Liver (tissue), 9 donors: Measurements from ENCODE around the gene U2AF2. TPM values are rescaled to one million over a fixed set of nuclear protein-coding genes. Genes with fewer than 3 reads are reported as not detected.

ENCODE experiments used
- DNase-seq: peaks from one replicate; pipeline ENCODE4 v3.0.0-alpha.2; 2017; ENCODE audit warnings: low spot score
- H3K27ac ChIP-seq, 2 donors: one replicate each; pipeline ENCODE4 v1.7.0; 2013; ENCODE audit warnings: inconsistent platforms in 2 of 2, low read length in 2 of 2, control low read depth in 1 of 2, low read depth in 1 of 2, mild to moderate bottlenecking in 1 of 2
- H3K27me3 ChIP-seq, 4 donors: one replicate each; pipeline versions ENCODE4 v1.6.1 to v1.7.0; 2013; ENCODE audit warnings: low read length in 3 of 4, inconsistent platforms in 1 of 4, mild to moderate bottlenecking in 1 of 4, moderate library complexity in 1 of 4; ENCODE audit not compliant: control insufficient read depth in 4 of 4, insufficient read depth in 4 of 4
- H3K36me3 ChIP-seq, 4 donors: one replicate each; pipeline versions ENCODE4 v1.6.1 to v1.7.0; 2013; ENCODE audit warnings: low read length in 3 of 4, mild to moderate bottlenecking in 3 of 4, low read depth in 1 of 4, moderate library complexity in 1 of 4; ENCODE audit not compliant: control insufficient read depth in 4 of 4, insufficient read depth in 3 of 4
- H3K4me1 ChIP-seq, 4 donors: one replicate each; pipeline versions ENCODE4 v1.6.1 to v1.7.0; 2013; ENCODE audit warnings: low read length in 3 of 4, mild to moderate bottlenecking in 3 of 4, moderate library complexity in 1 of 4; ENCODE audit not compliant: control insufficient read depth in 4 of 4, insufficient read depth in 4 of 4
- H3K4me3 ChIP-seq, 3 donors: one replicate each; pipeline versions ENCODE4 v1.6.1 to v1.7.0; 2013; ENCODE audit warnings: low read length in 3 of 3, control low read depth in 1 of 3, low read depth in 1 of 3, mild to moderate bottlenecking in 1 of 3
- H3K9ac ChIP-seq, 2 donors: one replicate each; pipeline ENCODE4 v1.7.0; 2013; ENCODE audit warnings: low read length in 2 of 2, mild to moderate bottlenecking in 2 of 2, moderate library complexity in 2 of 2, control low read depth in 1 of 2, low read depth in 1 of 2
- H3K9me3 ChIP-seq, 4 donors: one replicate each; pipeline versions ENCODE4 v1.6.1 to v1.7.0; 2013; ENCODE audit warnings: low read length in 3 of 4; ENCODE audit not compliant: control insufficient read depth in 4 of 4
- CTCF ChIP-seq: fragments of 150-350 bp; IDR thresholded peaks from 2 replicates; pipeline ENCODE4 v1.5.1; 2017; ENCODE audit warnings: improper control_type of control experiment, low read depth, low read length; ENCODE audit not compliant: missing input control
- EGR1 ChIP-seq, 2 donors: IDR thresholded peaks; 2 replicates each; pipeline ENCODE4 v1.6.1; 2016 to 2018; ENCODE audit warnings: antibody characterized with exemption in 2 of 2, low read depth in 2 of 2
- FOXA1 ChIP-seq: IDR thresholded peaks from 2 replicates; pipeline ENCODE4 v1.6.1; 2016; ENCODE audit warnings: antibody characterized with exemption
- FOXA2 ChIP-seq: IDR thresholded peaks from 2 replicates; pipeline ENCODE4 v1.6.1; 2016; ENCODE audit warnings: antibody characterized with exemption
- GABPA ChIP-seq, 2 donors: IDR thresholded peaks in 1 of 2; conservative IDR thresholded peaks in 1 of 2; 2 replicates each; pipeline ENCODE4 v1.6.1; 2016; ENCODE audit warnings: antibody characterized with exemption in 2 of 2, mild to moderate bottlenecking in 1 of 2, moderate library complexity in 1 of 2
- HNF4A ChIP-seq, 2 donors: conservative IDR thresholded peaks; 2 replicates each; pipeline ENCODE4 v1.6.1; 2016; ENCODE audit warnings: antibody characterized with exemption in 2 of 2, mild to moderate bottlenecking in 2 of 2
- HNF4G ChIP-seq: IDR thresholded peaks from 2 replicates; pipeline ENCODE4 v1.6.1; 2016; ENCODE audit warnings: antibody characterized with exemption
- JUND ChIP-seq, 2 donors: IDR thresholded peaks; 2 replicates each; pipeline ENCODE4 v1.6.1; 2016; ENCODE audit warnings: antibody characterized with exemption in 2 of 2
- RAD21 ChIP-seq, 2 donors: IDR thresholded peaks; 2 replicates each; pipeline ENCODE4 v1.6.1; 2016; ENCODE audit warnings: antibody characterized with exemption in 2 of 2, mild to moderate bottlenecking in 2 of 2
- RXRA ChIP-seq, 2 donors: IDR thresholded peaks; 2 replicates each; pipeline ENCODE4 v1.6.1; 2017 to 2018; ENCODE audit warnings: antibody characterized with exemption in 2 of 2, mild to moderate bottlenecking in 1 of 2
- SP1 ChIP-seq: IDR thresholded peaks from 2 replicates; pipeline ENCODE4 v1.6.1; 2018; ENCODE audit warnings: antibody characterized with exemption, mild to moderate bottlenecking
- TAF1 ChIP-seq: conservative IDR thresholded peaks from 2 replicates; pipeline ENCODE4 v1.6.1; 2016; ENCODE audit warnings: antibody characterized with exemption, mild to moderate bottlenecking
- YY1 ChIP-seq: IDR thresholded peaks from 2 replicates; pipeline ENCODE4 v1.6.1; 2016; ENCODE audit warnings: antibody characterized with exemption, mild to moderate bottlenecking
- ZBTB33 ChIP-seq: IDR thresholded peaks from 2 replicates; pipeline ENCODE4 v1.6.1; 2016; ENCODE audit warnings: antibody characterized with exemption
- WGBS: extraction: QIAGEN DNeasy Blood & Tissue Kit; methylation state at CpG from one replicate; pipeline ENCODE4 v1.1.7; 2013; 5-methylcytosine and 5-hydroxymethylcytosine counted together
- polyA plus RNA-seq, 2 donors: library from polyadenylated mRNA; stranded (reverse) in 1 of 2; unstranded in 1 of 2; fragments of 200-250 nt in 1 of 2; fragments of >200 nt in 1 of 2; fragmentation: Nextera tagmentation in 1 of 2; extraction: Ambion mirVana in 1 of 2; gene quantifications; one replicate each; pipeline versions ENCODE4 v1.2.1 to v1.2.3, GENCODE V29; 2013 to 2015
- total RNA-seq, 2 donors: library from RNA; depleted of rRNA; stranded (reverse); fragments of >200 nt; gene quantifications; one replicate each; pipeline ENCODE4 v1.2.3, GENCODE V29; 2014
- TF ChIP-seq, protein P1 (sequence below): IDR thresholded peaks from 2 replicates; pipeline ENCODE4 v1.6.1; 2016; ENCODE audit warnings: antibody characterized with exemption
- TF ChIP-seq, protein P2 (sequence below): IDR thresholded peaks from 2 replicates; pipeline ENCODE4 v1.6.1; 2016; ENCODE audit warnings: antibody characterized with exemption, mild to moderate bottlenecking
- TF ChIP-seq, protein P3 (sequence below): IDR thresholded peaks from 2 replicates; pipeline ENCODE4 v1.6.1; 2016; ENCODE audit warnings: antibody characterized with exemption
- donor health status: healthy.
- donor health status: healthy.
- donor health status: healthy.
- donor health status: healthy.
- donor health status: healthy.

U2AF2 gene
- total and polyA plus RNA-seq, 4 donors = 8.6 to 66.6 (median 51.2) TPM

DNA sequence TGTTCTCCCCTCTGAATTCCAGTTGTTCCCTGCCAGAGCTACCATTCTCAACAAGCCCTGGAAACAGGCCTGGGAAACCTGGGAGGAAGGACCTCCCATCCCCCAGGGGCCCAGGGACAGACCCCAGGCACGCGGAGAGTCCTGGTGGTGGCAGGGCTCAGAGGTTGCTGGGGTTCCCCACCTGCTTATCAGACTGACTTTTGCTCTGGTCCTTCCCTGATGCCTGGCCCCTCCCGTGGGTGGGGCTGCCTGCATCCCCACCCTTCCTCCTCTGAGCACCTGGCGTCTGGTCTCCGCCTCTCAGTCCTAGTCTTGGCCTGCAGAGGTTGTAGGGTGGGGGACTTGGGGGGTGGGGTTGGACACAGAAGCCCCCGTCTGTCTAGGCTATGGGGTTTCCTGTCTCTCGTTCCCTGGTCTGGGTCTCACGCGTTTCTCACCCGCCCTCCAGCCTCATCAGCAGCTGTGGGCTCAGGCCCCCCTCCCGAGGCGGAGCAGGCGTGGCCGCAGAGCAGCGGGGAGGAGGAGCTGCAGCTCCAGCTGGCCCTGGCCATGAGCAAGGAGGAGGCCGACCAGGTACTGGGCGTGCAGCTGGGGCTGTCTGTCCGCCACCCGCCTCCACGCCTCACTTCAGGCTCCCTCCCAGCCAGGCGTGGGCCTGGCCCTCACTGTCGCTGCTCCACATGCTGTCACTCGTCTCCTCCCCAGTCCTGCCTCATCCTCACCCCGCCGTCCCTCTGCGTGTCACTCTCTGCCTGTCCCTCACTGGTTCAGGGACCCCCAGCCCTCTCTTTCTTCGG, 33.8 kb downstream of the U2AF2 start:
- no peak for DNase-seq
- H3K4me1 ChIP-seq = peaks cover 1 to 29% (median 21%) of the 10 kb centered on the region in 4 donors
- H3K4me3 ChIP-seq = no peak overlapping the region
- TF ChIP-seq FOXA2 = no peak
- no peak for TF ChIP-seq EGR1 (IDR thresholded peaks at IDR 0.05; ENCODE audit: low read depth in 2 of 2)
- TF ChIP-seq, protein P1, sequence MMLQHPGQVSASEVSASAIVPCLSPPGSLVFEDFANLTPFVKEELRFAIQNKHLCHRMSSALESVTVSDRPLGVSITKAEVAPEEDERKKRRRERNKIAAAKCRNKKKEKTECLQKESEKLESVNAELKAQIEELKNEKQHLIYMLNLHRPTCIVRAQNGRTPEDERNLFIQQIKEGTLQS = no peak
- no peak for TF ChIP-seq SP1
- no peak for TF ChIP-seq HNF4A (conservative IDR thresholded peaks at IDR 0.05)
- TF ChIP-seq, protein P2, sequence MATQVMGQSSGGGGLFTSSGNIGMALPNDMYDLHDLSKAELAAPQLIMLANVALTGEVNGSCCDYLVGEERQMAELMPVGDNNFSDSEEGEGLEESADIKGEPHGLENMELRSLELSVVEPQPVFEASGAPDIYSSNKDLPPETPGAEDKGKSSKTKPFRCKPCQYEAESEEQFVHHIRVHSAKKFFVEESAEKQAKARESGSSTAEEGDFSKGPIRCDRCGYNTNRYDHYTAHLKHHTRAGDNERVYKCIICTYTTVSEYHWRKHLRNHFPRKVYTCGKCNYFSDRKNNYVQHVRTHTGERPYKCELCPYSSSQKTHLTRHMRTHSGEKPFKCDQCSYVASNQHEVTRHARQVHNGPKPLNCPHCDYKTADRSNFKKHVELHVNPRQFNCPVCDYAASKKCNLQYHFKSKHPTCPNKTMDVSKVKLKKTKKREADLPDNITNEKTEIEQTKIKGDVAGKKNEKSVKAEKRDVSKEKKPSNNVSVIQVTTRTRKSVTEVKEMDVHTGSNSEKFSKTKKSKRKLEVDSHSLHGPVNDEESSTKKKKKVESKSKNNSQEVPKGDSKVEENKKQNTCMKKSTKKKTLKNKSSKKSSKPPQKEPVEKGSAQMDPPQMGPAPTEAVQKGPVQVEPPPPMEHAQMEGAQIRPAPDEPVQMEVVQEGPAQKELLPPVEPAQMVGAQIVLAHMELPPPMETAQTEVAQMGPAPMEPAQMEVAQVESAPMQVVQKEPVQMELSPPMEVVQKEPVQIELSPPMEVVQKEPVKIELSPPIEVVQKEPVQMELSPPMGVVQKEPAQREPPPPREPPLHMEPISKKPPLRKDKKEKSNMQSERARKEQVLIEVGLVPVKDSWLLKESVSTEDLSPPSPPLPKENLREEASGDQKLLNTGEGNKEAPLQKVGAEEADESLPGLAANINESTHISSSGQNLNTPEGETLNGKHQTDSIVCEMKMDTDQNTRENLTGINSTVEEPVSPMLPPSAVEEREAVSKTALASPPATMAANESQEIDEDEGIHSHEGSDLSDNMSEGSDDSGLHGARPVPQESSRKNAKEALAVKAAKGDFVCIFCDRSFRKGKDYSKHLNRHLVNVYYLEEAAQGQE = no peak
- TF ChIP-seq YY1 = no peak
- H3K27ac ChIP-seq = no peak overlapping the region
- no peaks in the 10 kb centered on the region for H3K9me3 ChIP-seq
- peaks cover 13 to 67% (median 23%) of the 10 kb centered on the region in 4 donors for H3K36me3 ChIP-seq
- H3K9ac ChIP-seq = no peak overlapping the region
- 81% methylated on average over 27 of the region's 27 CpGs for WGBS
- no peaks in the 10 kb centered on the region for H3K27me3 ChIP-seq

- no peak overlapping the region for H3K27ac ChIP-seq
- H3K4me1 ChIP-seq = peaks cover 0 to 20% (median 15%) of the 10 kb centered on the region in 4 donors
- peaks cover 14 to 76% (median 27%) of the 10 kb centered on the region in 4 donors for H3K36me3 ChIP-seq
- H3K4me3 ChIP-seq = no peak overlapping the region
- TF ChIP-seq, protein P2 = no peak
- no peak for TF ChIP-seq ZBTB33
- TF ChIP-seq RAD21 (IDR thresholded peaks at IDR 0.05) = no peak
- TF ChIP-seq GABPA (IDR thresholded peaks at IDR 0.05 in 1 of 2, conservative IDR thresholded peaks at IDR 0.05 in 1 of 2) = no peak
- TF ChIP-seq CTCF = no peak
- no peak for TF ChIP-seq FOXA1
- TF ChIP-seq EGR1 (IDR thresholded peaks at IDR 0.05; ENCODE audit: low read depth in 2 of 2) = no peak
- TF ChIP-seq, protein P3, sequence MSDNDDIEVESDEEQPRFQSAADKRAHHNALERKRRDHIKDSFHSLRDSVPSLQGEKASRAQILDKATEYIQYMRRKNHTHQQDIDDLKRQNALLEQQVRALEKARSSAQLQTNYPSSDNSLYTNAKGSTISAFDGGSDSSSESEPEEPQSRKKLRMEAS = no peak
- TF ChIP-seq, protein P1 = no peak
- TF ChIP-seq HNF4A (conservative IDR thresholded peaks at IDR 0.05) = no peak
- no peak for TF ChIP-seq YY1
- TF ChIP-seq FOXA2 = no peak
- TF ChIP-seq TAF1 = no peak
- no peak for TF ChIP-seq RXRA (IDR thresholded peaks at IDR 0.05)
- no peak for TF ChIP-seq HNF4G
- no peak for TF ChIP-seq JUND (IDR thresholded peaks at IDR 0.05)
- no peaks in the 10 kb centered on the region for H3K27me3 ChIP-seq
- no peak for DNase-seq
- 94% methylated on average over 35 of the region's 35 CpGs for WGBS
- no peaks in the 10 kb centered on the region for H3K9me3 ChIP-seq
- no peak overlapping the region for H3K9ac ChIP-seq
These were observed 34.7 kb downstream of the U2AF2 start for GRCh38 chr19:55689411-55690108.
